C4-2B (cell line): Measurements from ENCODE around the gene MSRB3.

Source experiments
- CTCF ChIP-seq: fragments of 450-650 bp; conservative IDR thresholded peaks from 2 replicates; pipeline ENCODE4 v1.5.1; 2017; ENCODE audit warnings: mild to moderate bottlenecking
- ZFX ChIP-seq: fragments of 450-650 bp; IDR thresholded peaks from 2 replicates; pipeline ENCODE4 v1.6.1; 2017

GRCh38 chr12:65319688-65320200 is 41.3 kb downstream of the MSRB3 start:
- TF ChIP-seq CTCF, result no peak
- TF ChIP-seq ZFX, result no peak
